HepG2 (cell line): ENCODE results near the gene HAPLN2. TPM values are rescaled to one million over a fixed set of nuclear protein-coding genes. Genes with fewer than 3 reads are reported as not detected.

Experiments
- ARNT ChIP-seq: fragments of 450-650 bp; IDR thresholded peaks from 2 replicates; pipeline ENCODE4 v1.6.1; 2017
- CREB1 ChIP-seq, 2 experiments: fragments of 450-650 bp in 1 of 2; IDR thresholded peaks; 2 replicates each; pipeline ENCODE4 v1.6.1; 2016 to 2017; ENCODE audit warnings: control low read depth in 1 of 2, mild to moderate bottlenecking in 1 of 2, missing compliant biosample characterization in 1 of 2, missing genetic modification characterization in 1 of 2
- EZH2 ChIP-seq: conservative IDR thresholded peaks from 2 replicates; pipeline ENCODE4 v1.6.1; 2012; ENCODE audit warnings: mild to moderate bottlenecking, low read depth, low read length, moderate library complexity
- FOSL2 ChIP-seq: sonication (generic); formaldehyde crosslinking; IDR thresholded peaks from 2 replicates; pipeline ENCODE4 v1.4.0; 2020; ENCODE audit warnings: missing genetic modification reagents
- FOXO1 ChIP-seq: sonication (generic); formaldehyde crosslinking; IDR thresholded peaks from 2 replicates; pipeline ENCODE4 v1.4.0; 2020; ENCODE audit warnings: missing genetic modification reagents
- GATA4 ChIP-seq: sonication (generic); IDR thresholded peaks from 2 replicates; pipeline ENCODE4 v1.6.1; 2016; ENCODE audit warnings: antibody characterized with exemption, low read depth, borderline replicate concordance
- HNF4G ChIP-seq, 2 experiments: sonication (generic) in 1 of 2; formaldehyde crosslinking in 1 of 2; IDR thresholded peaks; 2 replicates each; pipeline versions ENCODE4 v1.4.0 to v1.6.1; 2011 to 2020; ENCODE audit warnings: borderline replicate concordance in 2 of 2, low read depth in 2 of 2, mild to moderate bottlenecking in 2 of 2, low read length in 1 of 2, missing genetic modification reagents in 1 of 2, moderate library complexity in 1 of 2
- MATR3 ChIP-seq: sonication (generic); formaldehyde crosslinking; IDR thresholded peaks from 2 replicates; pipeline ENCODE4 v1.4.0; 2020; ENCODE audit warnings: missing genetic modification reagents
- MTA1 ChIP-seq: sonication (generic); formaldehyde crosslinking; IDR thresholded peaks from 2 replicates; pipeline ENCODE4 v1.4.0; 2020; ENCODE audit warnings: missing genetic modification reagents, mild to moderate bottlenecking, borderline replicate concordance
- MXI1 ChIP-seq: IDR thresholded peaks from 3 replicates; pipeline ENCODE4 v1.6.1; 2012; ENCODE audit warnings: low read depth, low read length, inconsistent platforms, borderline replicate concordance
- PBX3 ChIP-seq: sonication (generic); formaldehyde crosslinking; IDR thresholded peaks from 2 replicates; pipeline ENCODE4 v1.8.1; 2023; ENCODE audit warnings: missing genetic modification reagents, inconsistent platforms, borderline replicate concordance
- PHF8 ChIP-seq: sonication (generic); formaldehyde crosslinking; IDR thresholded peaks from 2 replicates; pipeline ENCODE4 v1.5.0; 2020; ENCODE audit warnings: missing genetic modification reagents
- SP140L ChIP-seq: sonication (generic); formaldehyde crosslinking; IDR thresholded peaks from 2 replicates; pipeline ENCODE4 v1.4.0; 2020; ENCODE audit warnings: missing genetic modification reagents, borderline replicate concordance
- ZIK1 ChIP-seq: sonication (generic); formaldehyde crosslinking; IDR thresholded peaks from 2 replicates; pipeline ENCODE4 v1.5.0; 2020; ENCODE audit warnings: mild to moderate bottlenecking, low read depth, missing genetic modification reagents, borderline replicate concordance
- ZMYM2 ChIP-seq: sonication (generic); formaldehyde crosslinking; IDR thresholded peaks from 2 replicates; pipeline ENCODE4 v1.8.0; 2022; ENCODE audit warnings: mild to moderate bottlenecking, missing genetic modification reagents
- ZNF256 ChIP-seq: sonication (generic); formaldehyde crosslinking; conservative IDR thresholded peaks from 2 replicates; pipeline ENCODE4 v1.4.0; 2020; ENCODE audit warnings: missing genetic modification reagents
- ZNF333 ChIP-seq: sonication (generic); formaldehyde crosslinking; IDR thresholded peaks from 2 replicates; pipeline ENCODE4 v1.4.0; 2020; ENCODE audit warnings: mild to moderate bottlenecking, missing genetic modification reagents, borderline replicate concordance
- ZNF720 ChIP-seq: sonication (generic); formaldehyde crosslinking; IDR thresholded peaks from 2 replicates; pipeline ENCODE4 v1.4.0; 2020; ENCODE audit warnings: missing genetic modification reagents
- ZSCAN25 ChIP-seq: sonication (generic); formaldehyde crosslinking; IDR thresholded peaks from 2 replicates; pipeline ENCODE4 v1.8.0; 2022; ENCODE audit warnings: mild to moderate bottlenecking, missing genetic modification reagents
- polyA plus RNA-seq, 8 experiments: library from polyadenylated mRNA; depleted of rRNA in 3 of 8; stranded (reverse) in 7 of 8; unstranded in 1 of 8; fragments of >200 nt; fragmentation: Illumina TruSeq in 4 of 8; extraction: Trizol in 4 of 8; gene quantifications; 2 replicates each; pipeline versions ENCODE4 v1.2.1 to v1.2.3, GENCODE V29; 2011 to 2016; ENCODE audit warnings: low read depth in 4 of 8, missing spikeins in 1 of 8, mixed read lengths in 1 of 8; ENCODE audit not compliant: insufficient read depth in 1 of 8
- total RNA-seq, 5 experiments: library from RNA; depleted of rRNA; stranded (reverse); fragments of >200 nt; fragmentation: Illumina TruSeq; extraction: Trizol; gene quantifications; 2 replicates each; pipeline ENCODE4 v1.2.3, GENCODE V29; 2016; ENCODE audit warnings: low read depth in 1 of 5
- TF ChIP-seq, protein P1 (sequence below): sonication (generic); formaldehyde crosslinking; IDR thresholded peaks from 2 replicates; pipeline ENCODE4 v1.9.0; 2021; ENCODE audit warnings: missing genetic modification reagents, borderline replicate concordance
- TF ChIP-seq, protein P2 (sequence below): sonication (generic); formaldehyde crosslinking; IDR thresholded peaks from 2 replicates; pipeline ENCODE4 v1.4.0; 2020; ENCODE audit warnings: mild to moderate bottlenecking, low read depth, missing genetic modification reagents
- TF ChIP-seq, protein P3 (sequence below): IDR thresholded peaks from 2 replicates; pipeline ENCODE4 v1.6.1; 2016; ENCODE audit warnings: missing compliant biosample characterization, missing genetic modification reagents, borderline replicate concordance
- TF ChIP-seq, protein P4 (sequence below): sonication (generic); formaldehyde crosslinking; IDR thresholded peaks from 2 replicates; pipeline ENCODE4 v1.8.1; 2022; ENCODE audit warnings: mild to moderate bottlenecking, missing genetic modification reagents

Gene HAPLN2
- total and polyA plus RNA-seq, 2 of the 13 experiments (the other 11 are each of a cell fraction or from before 2014, with no cell fraction given), result not detected

- peak; percentile 97 for TF ChIP-seq MXI1
- peak; percentile 36; the same call in 1 of the 2 replicates for TF ChIP-seq MTA1 (CRISPR knock-in tag)
- TF ChIP-seq ARNT, result no peak
- TF ChIP-seq ZSCAN25 (CRISPR knock-in tag), result no peak
- TF ChIP-seq PHF8, result peak; percentile 67
- no peak for TF ChIP-seq ZMYM2
- no peak for TF ChIP-seq ZNF720 (CRISPR knock-in tag)
- no peak for TF ChIP-seq MATR3 (CRISPR knock-in tag)
- TF ChIP-seq EZH2, result no peak
- TF ChIP-seq, protein P1, sequence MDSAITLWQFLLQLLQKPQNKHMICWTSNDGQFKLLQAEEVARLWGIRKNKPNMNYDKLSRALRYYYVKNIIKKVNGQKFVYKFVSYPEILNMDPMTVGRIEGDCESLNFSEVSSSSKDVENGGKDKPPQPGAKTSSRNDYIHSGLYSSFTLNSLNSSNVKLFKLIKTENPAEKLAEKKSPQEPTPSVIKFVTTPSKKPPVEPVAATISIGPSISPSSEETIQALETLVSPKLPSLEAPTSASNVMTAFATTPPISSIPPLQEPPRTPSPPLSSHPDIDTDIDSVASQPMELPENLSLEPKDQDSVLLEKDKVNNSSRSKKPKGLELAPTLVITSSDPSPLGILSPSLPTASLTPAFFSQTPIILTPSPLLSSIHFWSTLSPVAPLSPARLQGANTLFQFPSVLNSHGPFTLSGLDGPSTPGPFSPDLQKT (CRISPR knock-in tag), result no peak
- TF ChIP-seq CREB1 (IDR thresholded peaks at IDR 0.05), result peak; percentile 74
- TF ChIP-seq CREB1 (CRISPR knock-in tag; IDR thresholded peaks at IDR 0.05), result peak; percentile 95
- TF ChIP-seq, protein P2, sequence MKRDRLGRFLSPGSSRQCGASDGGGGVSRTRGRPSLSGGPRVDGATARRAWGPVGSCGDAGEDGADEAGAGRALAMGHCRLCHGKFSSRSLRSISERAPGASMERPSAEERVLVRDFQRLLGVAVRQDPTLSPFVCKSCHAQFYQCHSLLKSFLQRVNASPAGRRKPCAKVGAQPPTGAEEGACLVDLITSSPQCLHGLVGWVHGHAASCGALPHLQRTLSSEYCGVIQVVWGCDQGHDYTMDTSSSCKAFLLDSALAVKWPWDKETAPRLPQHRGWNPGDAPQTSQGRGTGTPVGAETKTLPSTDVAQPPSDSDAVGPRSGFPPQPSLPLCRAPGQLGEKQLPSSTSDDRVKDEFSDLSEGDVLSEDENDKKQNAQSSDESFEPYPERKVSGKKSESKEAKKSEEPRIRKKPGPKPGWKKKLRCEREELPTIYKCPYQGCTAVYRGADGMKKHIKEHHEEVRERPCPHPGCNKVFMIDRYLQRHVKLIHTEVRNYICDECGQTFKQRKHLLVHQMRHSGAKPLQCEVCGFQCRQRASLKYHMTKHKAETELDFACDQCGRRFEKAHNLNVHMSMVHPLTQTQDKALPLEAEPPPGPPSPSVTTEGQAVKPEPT (CRISPR knock-in tag), result no peak
- TF ChIP-seq SP140L (CRISPR knock-in tag), result no peak
- TF ChIP-seq ZIK1 (CRISPR knock-in tag), result no peak
- no peak for TF ChIP-seq ZNF256 (CRISPR knock-in tag)
- TF ChIP-seq PBX3 (CRISPR knock-in tag), result no peak
- 0 out of 2 replicates have a peak, but pooled peaks have one; percentile 35 for TF ChIP-seq FOSL2 (CRISPR knock-in tag)
- TF ChIP-seq FOXO1, result no peak
- no peak for TF ChIP-seq ZNF333 (CRISPR knock-in tag)
- TF ChIP-seq, protein P3, sequence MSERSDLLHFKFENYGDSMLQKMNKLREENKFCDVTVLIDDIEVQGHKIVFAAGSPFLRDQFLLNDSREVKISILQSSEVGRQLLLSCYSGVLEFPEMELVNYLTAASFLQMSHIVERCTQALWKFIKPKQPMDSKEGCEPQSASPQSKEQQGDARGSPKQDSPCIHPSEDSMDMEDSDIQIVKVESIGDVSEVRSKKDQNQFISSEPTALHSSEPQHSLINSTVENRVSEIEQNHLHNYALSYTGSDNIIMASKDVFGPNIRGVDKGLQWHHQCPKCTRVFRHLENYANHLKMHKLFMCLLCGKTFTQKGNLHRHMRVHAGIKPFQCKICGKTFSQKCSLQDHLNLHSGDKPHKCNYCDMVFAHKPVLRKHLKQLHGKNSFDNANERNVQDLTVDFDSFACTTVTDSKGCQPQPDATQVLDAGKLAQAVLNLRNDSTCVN (CRISPR knock-in tag), result no peak
- TF ChIP-seq HNF4G (IDR thresholded peaks at IDR 0.05; ENCODE audit: borderline replicate concordance, low read depth, low read length), result no peak
- TF ChIP-seq HNF4G (CRISPR knock-in tag; IDR thresholded peaks at IDR 0.05; ENCODE audit: borderline replicate concordance, low read depth), result no peak
- TF ChIP-seq GATA4, result no peak
- TF ChIP-seq, protein P4, sequence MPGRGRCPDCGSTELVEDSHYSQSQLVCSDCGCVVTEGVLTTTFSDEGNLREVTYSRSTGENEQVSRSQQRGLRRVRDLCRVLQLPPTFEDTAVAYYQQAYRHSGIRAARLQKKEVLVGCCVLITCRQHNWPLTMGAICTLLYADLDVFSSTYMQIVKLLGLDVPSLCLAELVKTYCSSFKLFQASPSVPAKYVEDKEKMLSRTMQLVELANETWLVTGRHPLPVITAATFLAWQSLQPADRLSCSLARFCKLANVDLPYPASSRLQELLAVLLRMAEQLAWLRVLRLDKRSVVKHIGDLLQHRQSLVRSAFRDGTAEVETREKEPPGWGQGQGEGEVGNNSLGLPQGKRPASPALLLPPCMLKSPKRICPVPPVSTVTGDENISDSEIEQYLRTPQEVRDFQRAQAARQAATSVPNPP (CRISPR knock-in tag), result peak; percentile 60; the same call in 1 of the 2 replicates
Observed at GRCh38 chr1:156571919-156572662, 47.1 kb upstream of the HAPLN2 start, which contains the start of gene IQGAP3 (continued).
